HepG2 (cell line): Measurements from ENCODE around the gene EFNA2. TPM values are rescaled to one million over a fixed set of nuclear protein-coding genes. Genes with fewer than 3 reads are reported as not detected.
A peak's percentile ranks its signal among the peaks of the same experiment; 100 is the strongest.

Experiments used
- ARID4A ChIP-seq: sonication (generic); formaldehyde crosslinking; IDR thresholded peaks from 2 replicates; pipeline ENCODE4 v1.5.0; 2020; ENCODE audit warnings: mild to moderate bottlenecking, missing genetic modification reagents, borderline replicate concordance
- ATF2 ChIP-seq: sonication (generic); formaldehyde crosslinking; IDR thresholded peaks from 2 replicates; pipeline ENCODE4 v1.4.0; 2020; ENCODE audit warnings: missing genetic modification reagents
- ATF3 ChIP-seq: sonication (generic); formaldehyde crosslinking; IDR thresholded peaks from 2 replicates; pipeline ENCODE4 v1.4.0; 2020; ENCODE audit warnings: missing genetic modification reagents
- BRF2 ChIP-seq: sonication (generic); formaldehyde crosslinking; IDR thresholded peaks from 2 replicates; pipeline ENCODE4 v1.8.1; 2022; ENCODE audit warnings: mild to moderate bottlenecking, missing genetic modification reagents
- GTF3A ChIP-seq: sonication (generic); formaldehyde crosslinking; conservative IDR thresholded peaks from 2 replicates; pipeline ENCODE4 v1.4.0; 2020; ENCODE audit warnings: mild to moderate bottlenecking, missing genetic modification reagents
- HOXD1 ChIP-seq: sonication (generic); formaldehyde crosslinking; IDR thresholded peaks from 2 replicates; pipeline ENCODE4 v1.5.0; 2020; ENCODE audit warnings: missing genetic modification reagents
- KLF6 ChIP-seq: IDR thresholded peaks from 2 replicates; pipeline ENCODE4 v1.8.0; 2016; ENCODE audit warnings: missing biosample characterization, missing genetic modification reagents
- MAZ ChIP-seq, 2 experiments: sonication (generic) in 1 of 2; formaldehyde crosslinking in 1 of 2; IDR thresholded peaks; 2 replicates each; pipeline versions ENCODE4 v1.5.0 to v1.6.1; 2012 to 2020; ENCODE audit warnings: low read depth in 2 of 2, mild to moderate bottlenecking in 2 of 2, borderline replicate concordance in 1 of 2, improper control_type of control experiment in 1 of 2, low read length in 1 of 2, missing genetic modification reagents in 1 of 2, moderate library complexity in 1 of 2
- MYC ChIP-seq: sonication (generic); formaldehyde crosslinking; IDR thresholded peaks from 2 replicates; pipeline ENCODE4 v1.9.0; 2021; ENCODE audit warnings: missing genetic modification reagents, borderline replicate concordance
- POLR2AphosphoS2 ChIP-seq: IDR thresholded peaks from 2 replicates; pipeline ENCODE4 v1.6.1; 2011; ENCODE audit warnings: low read depth, low read length, improper control_type of control experiment
- RBM39 ChIP-seq: fragments of 200-400 bp; formaldehyde crosslinking; IDR thresholded peaks from one replicate; pipeline ENCODE4 v1.6.1; 2018; ENCODE audit warnings: antibody characterized with exemption, mild to moderate bottlenecking, low read depth, low read length; ENCODE audit not compliant: poor library complexity, severe bottlenecking
- REL ChIP-seq: sonication (generic); formaldehyde crosslinking; conservative IDR thresholded peaks from 2 replicates; pipeline ENCODE4 v1.8.0; 2022; ENCODE audit warnings: mild to moderate bottlenecking, missing genetic modification reagents, moderate library complexity
- SIN3B ChIP-seq: fragments of 150-350 bp; IDR thresholded peaks from 2 replicates; pipeline ENCODE4 v1.6.1; 2014; ENCODE audit warnings: low read length
- SSRP1 ChIP-seq: IDR thresholded peaks from 2 replicates; pipeline ENCODE4 v1.6.1; 2016; ENCODE audit warnings: control low read depth
- XRCC5 ChIP-seq: fragments of 200-400 bp; formaldehyde crosslinking; optimal IDR thresholded peaks from 2 replicates; pipeline ENCODE3; 2017; ENCODE audit warnings: mild to moderate bottlenecking, low read length
- YEATS4 ChIP-seq: sonication (generic); formaldehyde crosslinking; IDR thresholded peaks from 2 replicates; pipeline ENCODE4 v1.4.0; 2020; ENCODE audit warnings: missing genetic modification reagents, borderline replicate concordance
- ZBTB38 ChIP-seq: sonication (generic); formaldehyde crosslinking; IDR thresholded peaks from 2 replicates; pipeline ENCODE4 v1.5.1; 2020; ENCODE audit warnings: mild to moderate bottlenecking, missing genetic modification reagents
- ZNF234 ChIP-seq: sonication (generic); formaldehyde crosslinking; conservative IDR thresholded peaks from 2 replicates; pipeline ENCODE4 v1.5.1; 2020; ENCODE audit warnings: mild to moderate bottlenecking, missing genetic modification reagents
- ZNF317 ChIP-seq: sonication (generic); formaldehyde crosslinking; IDR thresholded peaks from 2 replicates; pipeline ENCODE4 v1.5.0; 2020; ENCODE audit warnings: mild to moderate bottlenecking, missing genetic modification reagents
- ZNF414 ChIP-seq: sonication (generic); formaldehyde crosslinking; IDR thresholded peaks from 2 replicates; pipeline ENCODE4 v1.5.0; 2020; ENCODE audit warnings: missing genetic modification reagents
- ZNF709 ChIP-seq: sonication (generic); formaldehyde crosslinking; IDR thresholded peaks from 2 replicates; pipeline ENCODE4 v1.5.0; 2020; ENCODE audit warnings: mild to moderate bottlenecking, missing genetic modification reagents
- polyA plus RNA-seq, 8 experiments: library from polyadenylated mRNA; depleted of rRNA in 3 of 8; stranded (reverse) in 7 of 8; unstranded in 1 of 8; fragments of >200 nt; fragmentation: Illumina TruSeq in 4 of 8; extraction: Trizol in 4 of 8; gene quantifications; 2 replicates each; pipeline versions ENCODE4 v1.2.1 to v1.2.3, GENCODE V29; 2011 to 2016; ENCODE audit warnings: low read depth in 4 of 8, missing spikeins in 1 of 8, mixed read lengths in 1 of 8; ENCODE audit not compliant: insufficient read depth in 1 of 8
- total RNA-seq, 5 experiments: library from RNA; depleted of rRNA; stranded (reverse); fragments of >200 nt; fragmentation: Illumina TruSeq; extraction: Trizol; gene quantifications; 2 replicates each; pipeline ENCODE4 v1.2.3, GENCODE V29; 2016; ENCODE audit warnings: low read depth in 1 of 5

The EFNA2 gene
- total and polyA plus RNA-seq, 2 of the 13 experiments (the other 11 are each of a cell fraction or from before 2014, with no cell fraction given), result 6.0 to 9.9 TPM

GRCh38 chr19:1249298-1249989 lies 36.2 kb upstream of the EFNA2 start (continued):
- TF ChIP-seq ATF2, result no peak
- peak; percentile 77 for TF ChIP-seq RBM39
- 0 out of 2 replicates have a peak, but pooled peaks have one; percentile 46 for TF ChIP-seq ZNF414 (CRISPR knock-in tag)
- peak; percentile 72; the same call in 1 of the 2 replicates for TF ChIP-seq REL (CRISPR knock-in tag)
- TF ChIP-seq POLR2AphosphoS2, result no peak
- no peak for TF ChIP-seq ZNF317
- TF ChIP-seq ATF3 (CRISPR knock-in tag), result peak; percentile 24; the same call in 1 of the 2 replicates
- TF ChIP-seq GTF3A (CRISPR knock-in tag), result no peak
- TF ChIP-seq KLF6 (CRISPR knock-in tag), result 0 out of 2 replicates have a peak, but pooled peaks have one; percentile 38
- peak; percentile 53; the same call in 1 of the 2 replicates for TF ChIP-seq HOXD1 (CRISPR knock-in tag)
- peak; percentile 85 for TF ChIP-seq MYC (CRISPR knock-in tag)
- peak; percentile 54; the same call in 1 of the 2 replicates for TF ChIP-seq ARID4A (CRISPR knock-in tag)
- 0 out of 2 replicates have a peak, but pooled peaks have one; percentile 4 for TF ChIP-seq ZBTB38
- no peak for TF ChIP-seq SSRP1 (CRISPR knock-in tag)
- TF ChIP-seq ZNF709, result no peak; the same call in 1 of the 2 replicates
- TF ChIP-seq YEATS4 (CRISPR knock-in tag), result peak; percentile 63
- no peak; the same call in 1 of the 2 replicates for TF ChIP-seq MAZ (IDR thresholded peaks at IDR 0.05; ENCODE audit: borderline replicate concordance, low read depth, low read length)
- peak; percentile 38 for TF ChIP-seq MAZ (CRISPR knock-in tag; IDR thresholded peaks at IDR 0.05; ENCODE audit: low read depth)
- TF ChIP-seq ZNF234 (CRISPR knock-in tag), result 0 out of 2 replicates have a peak, but pooled peaks have one; percentile 24
- no peak for TF ChIP-seq XRCC5
- TF ChIP-seq SIN3B, result no peak; the same call in 1 of the 2 replicates
- TF ChIP-seq BRF2 (CRISPR knock-in tag), result peak; percentile 76
